GM23338 (cell line): Measurements from ENCODE around the gene FHIT. TPM values are rescaled to one million over a fixed set of nuclear protein-coding genes. Genes with fewer than 3 reads are reported as not detected.

ENCODE experiments used
- ATAC-seq: fragments of 200-7000 bp; cut with Tn5 transposase; 3 replicates; pipeline ENCODE4 v1.9.1; 2020
- DNase-seq: peaks from one replicate; pipeline ENCODE4 v3.0.0-alpha.2; 2015; ENCODE audit warnings: low spot score
- H2AFZ ChIP-seq: fragments of 200-600 bp; sonication (generic); 2 replicates; pipeline ENCODE4 v1.8.0; 2016; ENCODE audit warnings: antibody characterized with exemption, mild to moderate bottlenecking, moderate library complexity
- H3F3A ChIP-seq: fragments of 200-600 bp; sonication (generic); replicated peaks from 2 replicates; pipeline ENCODE4 v1.8.0; 2017; ENCODE audit warnings: antibody characterized with exemption, mixed run types, low read depth
- H3K27ac ChIP-seq: fragments of 200-600 bp; sonication (generic); 2 replicates; pipeline ENCODE4 v1.6.1; 2016; ENCODE audit warnings: low read depth
- H3K27me3 ChIP-seq: fragments of 200-600 bp; sonication (generic); 2 replicates; pipeline ENCODE4 v1.8.0; 2016; ENCODE audit warnings: mild to moderate bottlenecking, mixed run types, moderate library complexity; ENCODE audit not compliant: insufficient read depth
- H3K36me3 ChIP-seq: fragments of 200-600 bp; sonication (generic); 2 replicates; pipeline ENCODE4 v1.8.0; 2016; ENCODE audit warnings: mild to moderate bottlenecking; ENCODE audit not compliant: insufficient read depth
- H3K4me1 ChIP-seq: fragments of 200-600 bp; sonication (generic); 2 replicates; pipeline ENCODE4 v1.8.0; 2016; ENCODE audit warnings: mild to moderate bottlenecking, moderate library complexity; ENCODE audit not compliant: insufficient read depth
- H3K4me2 ChIP-seq: fragments of 200-600 bp; sonication (generic); 2 replicates; pipeline ENCODE4 v1.7.1; 2017; ENCODE audit warnings: mixed run types
- H3K4me3 ChIP-seq: fragments of 200-600 bp; sonication (generic); 2 replicates; pipeline ENCODE4 v1.6.1; 2016; ENCODE audit warnings: mixed run types
- H3K79me2 ChIP-seq: fragments of 200-600 bp; sonication (generic); replicated peaks from 2 replicates; pipeline ENCODE4 v1.8.0; 2017; ENCODE audit warnings: mild to moderate bottlenecking; ENCODE audit not compliant: insufficient read depth
- H3K9me2 ChIP-seq: fragments of 200-600 bp; sonication (generic); 2 replicates; pipeline ENCODE4 v1.8.0; 2017; ENCODE audit not compliant: insufficient read depth
- H4K20me1 ChIP-seq: fragments of 200-600 bp; sonication (generic); replicated peaks from 2 replicates; pipeline ENCODE4 v1.8.0; 2017; ENCODE audit warnings: mild to moderate bottlenecking; ENCODE audit not compliant: insufficient read depth
- H3K27ac Mint-ChIP-seq: 2 replicates; pipeline ENCODE4 v1.8.0; 2020; ENCODE audit warnings: inconsistent platforms, mild to moderate bottlenecking, moderate library complexity, mixed read lengths
- H3K27me3 Mint-ChIP-seq: 3 replicates; pipeline ENCODE4 v1.8.0; 2022; ENCODE audit warnings: low read depth, mild to moderate bottlenecking, moderate library complexity, mixed read lengths, inconsistent platforms; ENCODE audit not compliant: insufficient read depth, poor library complexity
- H3K36me3 Mint-ChIP-seq: 3 replicates; pipeline ENCODE4 v1.8.0; 2021; ENCODE audit warnings: low read depth, mild to moderate bottlenecking, inconsistent platforms, moderate library complexity, mixed read lengths
- H3K4me1 Mint-ChIP-seq: 3 replicates; pipeline ENCODE4 v1.8.0; 2020; ENCODE audit warnings: mild to moderate bottlenecking, inconsistent platforms, mixed read lengths
- H3K4me3 Mint-ChIP-seq: 3 replicates; pipeline ENCODE4 v1.8.0; 2021; ENCODE audit warnings: moderate library complexity, mild to moderate bottlenecking, inconsistent platforms, mixed read lengths
- H3K9me3 Mint-ChIP-seq: 3 replicates; pipeline ENCODE4 v1.8.0; 2020; ENCODE audit warnings: moderate library complexity, mild to moderate bottlenecking, inconsistent platforms, mixed read lengths
- CREB1 ChIP-seq: fragments of 250-450 bp; sonication (Bioruptor Pico); IDR thresholded peaks from 2 replicates; pipeline ENCODE4 v1.5.0; 2020; ENCODE audit warnings: low read depth, mild to moderate bottlenecking, moderate library complexity
- EZH2 ChIP-seq: fragments of 200-600 bp; sonication (generic); IDR thresholded peaks from one replicate; pipeline ENCODE4 v1.8.0; 2017; ENCODE audit warnings: antibody characterized with exemption, mild to moderate bottlenecking, low read depth; ENCODE audit not compliant: unreplicated experiment
- EZH2phosphoT487 ChIP-seq: fragments of 200-600 bp; sonication (generic); IDR thresholded peaks from one replicate; pipeline ENCODE4 v1.8.1; 2018; ENCODE audit warnings: antibody characterized with exemption; ENCODE audit not compliant: unreplicated experiment
- JUNB ChIP-seq: IDR thresholded peaks from one replicate; pipeline ENCODE4 v1.6.1; 2016; ENCODE audit warnings: antibody characterized with exemption; ENCODE audit not compliant: unreplicated experiment
- NANOG ChIP-seq: IDR thresholded peaks from 2 replicates; pipeline ENCODE4 v1.6.1; 2016; ENCODE audit warnings: antibody characterized with exemption, borderline replicate concordance
- POLR2AphosphoS5 ChIP-seq: IDR thresholded peaks from 2 replicates; pipeline ENCODE4 v1.6.1; 2016; ENCODE audit warnings: antibody characterized with exemption, low read depth
- REST ChIP-seq: IDR thresholded peaks from one replicate; pipeline ENCODE4 v1.6.1; 2018; ENCODE audit warnings: antibody characterized with exemption; ENCODE audit not compliant: unreplicated experiment
- ZNF114 ChIP-seq: fragments of 250-450 bp; sonication (Bioruptor Pico); IDR thresholded peaks from 2 replicates; pipeline ENCODE4 v1.5.0; 2020; ENCODE audit warnings: mild to moderate bottlenecking, moderate library complexity
- ZNF331 ChIP-seq: fragments of 250-450 bp; sonication (Bioruptor Pico); IDR thresholded peaks from 2 replicates; pipeline ENCODE4 v1.5.0; 2020; ENCODE audit warnings: low read depth, mild to moderate bottlenecking, moderate library complexity
- polyA plus RNA-seq: library from polyadenylated mRNA; unstranded; fragments of >200 nt; fragmentation: Nextera tagmentation; extraction: Ambion mirVana; gene quantifications from 2 replicates; pipeline ENCODE4 v1.2.1, GENCODE V29; 2016
- total RNA-seq: library from RNA; depleted of rRNA; stranded (reverse); fragments of >200 nt; shearing (Covaris generic); gene quantifications from 2 replicates; pipeline ENCODE4 v1.2.3, GENCODE V29; 2014
- TF ChIP-seq, protein P1 (sequence below), 2 experiments: fragments of 200-600 bp in 1 of 2; sonication (generic) in 1 of 2; conservative IDR thresholded peaks; 2 replicates each; pipeline versions ENCODE4 v1.5.1 to v1.6.1; 2016 to 2017; ENCODE audit warnings: antibody characterized with exemption in 2 of 2, low read depth in 2 of 2, mild to moderate bottlenecking in 2 of 2, moderate library complexity in 1 of 2

Gene FHIT
- total and polyA plus RNA-seq, 2 experiments from 2014 or later: 3.0 to 8.3 TPM

GRCh38 chr3:60641354-60641753 is 609.9 kb downstream of the FHIT start (continued):
- TF ChIP-seq POLR2AphosphoS5: no peak
- no peak for TF ChIP-seq ZNF114
- TF ChIP-seq REST: no peak
- no peak for TF ChIP-seq EZH2phosphoT487
- TF ChIP-seq, protein P1, sequence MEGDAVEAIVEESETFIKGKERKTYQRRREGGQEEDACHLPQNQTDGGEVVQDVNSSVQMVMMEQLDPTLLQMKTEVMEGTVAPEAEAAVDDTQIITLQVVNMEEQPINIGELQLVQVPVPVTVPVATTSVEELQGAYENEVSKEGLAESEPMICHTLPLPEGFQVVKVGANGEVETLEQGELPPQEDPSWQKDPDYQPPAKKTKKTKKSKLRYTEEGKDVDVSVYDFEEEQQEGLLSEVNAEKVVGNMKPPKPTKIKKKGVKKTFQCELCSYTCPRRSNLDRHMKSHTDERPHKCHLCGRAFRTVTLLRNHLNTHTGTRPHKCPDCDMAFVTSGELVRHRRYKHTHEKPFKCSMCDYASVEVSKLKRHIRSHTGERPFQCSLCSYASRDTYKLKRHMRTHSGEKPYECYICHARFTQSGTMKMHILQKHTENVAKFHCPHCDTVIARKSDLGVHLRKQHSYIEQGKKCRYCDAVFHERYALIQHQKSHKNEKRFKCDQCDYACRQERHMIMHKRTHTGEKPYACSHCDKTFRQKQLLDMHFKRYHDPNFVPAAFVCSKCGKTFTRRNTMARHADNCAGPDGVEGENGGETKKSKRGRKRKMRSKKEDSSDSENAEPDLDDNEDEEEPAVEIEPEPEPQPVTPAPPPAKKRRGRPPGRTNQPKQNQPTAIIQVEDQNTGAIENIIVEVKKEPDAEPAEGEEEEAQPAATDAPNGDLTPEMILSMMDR (conservative IDR thresholded peaks at IDR 0.05; ENCODE audit: low read depth in 2 of 2): no peak
- no peak for TF ChIP-seq NANOG

DNA sequence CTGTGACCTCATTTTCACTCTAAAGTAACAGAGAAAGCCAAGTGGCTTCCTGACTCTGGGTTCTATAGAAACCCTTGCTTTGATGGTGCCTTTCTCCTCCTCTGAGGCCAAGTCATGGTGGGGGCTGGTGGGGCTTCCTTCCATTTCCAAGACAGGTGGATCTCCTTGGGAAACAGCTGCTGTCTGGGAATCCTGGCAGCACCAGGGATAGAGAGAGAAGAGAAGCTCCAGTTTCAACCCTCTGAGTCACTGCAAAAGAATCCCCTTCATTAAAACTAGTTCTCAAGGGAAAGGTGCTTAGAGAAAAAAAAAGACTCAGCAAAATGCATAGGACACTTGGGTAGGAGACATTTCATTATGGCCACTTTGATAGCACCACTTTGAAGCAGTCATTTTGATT is 614.4 kb downstream of the FHIT start:
- no peak overlapping the region for H3K4me2 ChIP-seq
- peak; percentile 44 for DNase-seq
- no peak for TF ChIP-seq EZH2
- TF ChIP-seq JUNB: no peak
- TF ChIP-seq, protein P1 (conservative IDR thresholded peaks at IDR 0.05; ENCODE audit: low read depth in 2 of 2): no peak
- no peak for TF ChIP-seq EZH2phosphoT487
- no peak for TF ChIP-seq ZNF331 (CRISPR knock-in tag)
- no peak for TF ChIP-seq CREB1
- TF ChIP-seq REST: no peak

More for the DNA sequence above, 614.4 kb downstream of the FHIT start:
- no peak overlapping the region for H3K4me3 ChIP-seq
- ATAC-seq: no peak; the same call in 2 of the 3 replicates
- no peaks in the 10 kb centered on the region for H3F3A ChIP-seq
- H3K36me3 Mint-ChIP-seq: no peaks in the 10 kb centered on the region
- 0 out of 2 replicates have a peak, but pooled peaks cover 9% of the 10 kb centered on the region for H3K4me1 ChIP-seq
- peaks cover 23% of the 10 kb centered on the region for H3K4me1 Mint-ChIP-seq
- no peaks in the 10 kb centered on the region for H4K20me1 ChIP-seq
- H3K27ac ChIP-seq: peak overlapping the region; percentile 56; the same call in 1 of the 2 replicates
- no peak overlapping the region; the same call in 1 of the 2 replicates for H3K27ac Mint-ChIP-seq
- no peak overlapping the region for H3K4me3 Mint-ChIP-seq
- H2AFZ ChIP-seq: peak overlapping the region; percentile 57; the same call in 1 of the 2 replicates
- H3K27me3 ChIP-seq: no peaks in the 10 kb centered on the region
- no peaks in the 10 kb centered on the region for H3K27me3 Mint-ChIP-seq
- no peaks in the 10 kb centered on the region for H3K36me3 ChIP-seq
- no peaks in the 10 kb centered on the region; the same call in 1 of the 2 replicates for H3K9me2 ChIP-seq
- no peaks in the 10 kb centered on the region for H3K79me2 ChIP-seq
- no peaks in the 10 kb centered on the region for H3K9me3 Mint-ChIP-seq
